H1 (cell line): ENCODE results near the gene ZNF674. TPM values are rescaled to one million over a fixed set of nuclear protein-coding genes. Genes with fewer than 3 reads are reported as not detected.

Experiments used
- CTCF ChIA-PET: fragments of 300-600 bp; sonication (Branson Sonifier 250); formaldehyde crosslinking; loops from one replicate; lab custom pipeline; 2021; ENCODE audit not compliant: partially characterized antibody; lab: Charles Lee
- POLR2A ChIA-PET: fragments of 300-600 bp; sonication (Branson Sonifier 250); formaldehyde crosslinking; loops from one replicate; lab custom pipeline; 2021; ENCODE audit warnings: inconsistent platforms; ENCODE audit not compliant: partially characterized antibody; lab: Charles Lee
- DNase-seq, 2 experiments: peaks; one replicate each; pipeline versions ENCODE4 v3.0.0 to v3.0.0-alpha.2; 2010 to 2022; ENCODE audit warnings: low spot score in 2 of 2, low read depth in 1 of 2, mixed read lengths in 1 of 2
- FAIRE-seq: peaks from 2 replicates; lab custom pipeline; 2011; peaks lifted over from hg19 to GRCh38; lab: Jason Lieb, UNC
- H2AFZ ChIP-seq: 2 replicates; pipeline ENCODE4 v1.8.1; 2012; ENCODE audit warnings: low read length, inconsistent platforms
- H2AK5ac ChIP-seq: 2 replicates; pipeline ENCODE4 v1.6.1; 2013; ENCODE audit warnings: low read depth, low read length
- H2BK120ac ChIP-seq: replicated peaks from 2 replicates; pipeline ENCODE3; 2013; ENCODE audit warnings: low read depth, low read length, inconsistent platforms
- H2BK12ac ChIP-seq: 2 replicates; pipeline ENCODE4 v1.6.1; 2013; ENCODE audit warnings: low read depth, low read length
- H2BK15ac ChIP-seq: 2 replicates; pipeline ENCODE4 v1.6.1; 2013; ENCODE audit warnings: low read length
- H2BK20ac ChIP-seq: 2 replicates; pipeline ENCODE4 v1.6.1; 2013; ENCODE audit warnings: low read length
- H2BK5ac ChIP-seq: 2 replicates; pipeline ENCODE4 v1.6.1; 2013; ENCODE audit warnings: low read depth, low read length
- H3K14ac ChIP-seq: 2 replicates; pipeline ENCODE4 v1.6.1; 2013; ENCODE audit warnings: inconsistent platforms; ENCODE audit not compliant: insufficient read length
- H3K18ac ChIP-seq: 2 replicates; pipeline ENCODE4 v1.6.1; 2013; ENCODE audit warnings: low read length; ENCODE audit errors: extremely low read depth
- H3K23ac ChIP-seq: 2 replicates; pipeline ENCODE4 v1.6.1; 2013; ENCODE audit warnings: inconsistent platforms; ENCODE audit not compliant: insufficient read length
- H3K23me2 ChIP-seq: 2 replicates; pipeline ENCODE4 v1.6.1; 2013; ENCODE audit warnings: low read depth, low read length
- H3K27ac ChIP-seq: 2 replicates; pipeline ENCODE4 v1.6.1; 2011; ENCODE audit warnings: low read depth, low read length, inconsistent platforms
- H3K27me3 ChIP-seq, 4 experiments: replicated peaks in 1 of 4; 1 replicate in 1 of 4; 2 replicates in 3 of 4; pipeline versions ENCODE4 v1.6.1 to v1.8.1; 2011 to 2013; ENCODE audit warnings: low read length in 3 of 4, mild to moderate bottlenecking in 3 of 4, inconsistent platforms in 2 of 4, mixed read lengths in 2 of 4, moderate library complexity in 1 of 4; ENCODE audit not compliant: control insufficient read depth in 3 of 4, insufficient read depth in 3 of 4; ENCODE audit errors: extremely low read depth in 1 of 4
- H3K36me3 ChIP-seq, 4 experiments: 2 replicates each; pipeline versions ENCODE4 v1.6.1 to v1.8.1; 2011 to 2013; ENCODE audit warnings: mild to moderate bottlenecking in 4 of 4, low read length in 3 of 4, moderate library complexity in 2 of 4, control low read depth in 1 of 4, inconsistent platforms in 1 of 4; ENCODE audit not compliant: insufficient read depth in 4 of 4, control insufficient read depth in 2 of 4
- H3K4ac ChIP-seq: replicated peaks from 2 replicates; pipeline ENCODE3; 2013; ENCODE audit warnings: low read length, low read depth, mixed read lengths, inconsistent platforms; ENCODE audit not compliant: insufficient read length
- H3K4me1 ChIP-seq, 4 experiments: replicated peaks in 1 of 4; 1 replicate in 1 of 4; 2 replicates in 3 of 4; pipeline versions ENCODE4 v1.6.1 to v1.8.1; 2011 to 2013; ENCODE audit warnings: low read length in 3 of 4, inconsistent platforms in 2 of 4, mixed read lengths in 1 of 4; ENCODE audit not compliant: insufficient read depth in 4 of 4, control insufficient read depth in 3 of 4
- H3K4me2 ChIP-seq, 2 experiments: 2 replicates each; pipeline versions ENCODE4 v1.6.1 to v1.8.1; 2011 to 2013; ENCODE audit warnings: low read depth in 2 of 2, low read length in 2 of 2, control low read depth in 1 of 2, inconsistent platforms in 1 of 2, mild to moderate bottlenecking in 1 of 2; ENCODE audit not compliant: insufficient read depth in 1 of 2
- H3K4me3 ChIP-seq, 4 experiments: fragments of 200-600, 300-600 bp in 1 of 4; sonication (generic), shearing (Covaris generic), sonication (Bioruptor Twin) in 1 of 4; 2 replicates each; pipeline versions ENCODE4 v1.5.1 to v1.8.1; 2011 to 2016; ENCODE audit warnings: low read length in 4 of 4, low read depth in 3 of 4, control low read depth in 2 of 4, inconsistent platforms in 2 of 4, mild to moderate bottlenecking in 2 of 4, mixed read lengths in 1 of 4, moderate library complexity in 1 of 4; ENCODE audit not compliant: insufficient read depth in 2 of 4; ENCODE audit errors: extremely low read depth in 1 of 4
- H3K56ac ChIP-seq: replicated peaks from 2 replicates; pipeline ENCODE3; 2013; ENCODE audit warnings: low read depth, mild to moderate bottlenecking, mixed read lengths, low read length, inconsistent platforms; ENCODE audit not compliant: insufficient read length
- H3K79me1 ChIP-seq: 2 replicates; pipeline ENCODE4 v1.6.1; 2013; ENCODE audit warnings: low read depth, low read length, control low read depth
- H3K79me2 ChIP-seq, 2 experiments: 2 replicates each; pipeline versions ENCODE4 v1.6.1 to v1.8.1; 2012 to 2013; ENCODE audit warnings: low read length in 2 of 2, mild to moderate bottlenecking in 2 of 2, inconsistent platforms in 1 of 2; ENCODE audit not compliant: insufficient read depth in 2 of 2, control insufficient read depth in 1 of 2
- H3K9ac ChIP-seq, 4 experiments: replicated peaks in 1 of 4; 1 replicate in 1 of 4; 2 replicates in 3 of 4; pipeline versions ENCODE4 v1.6.1 to v1.8.1; 2011 to 2013; ENCODE audit warnings: low read depth in 3 of 4, low read length in 3 of 4, control low read depth in 2 of 4, mild to moderate bottlenecking in 2 of 4, moderate library complexity in 2 of 4, inconsistent platforms in 1 of 4; ENCODE audit errors: extremely low read depth in 1 of 4
- H3K9me3 ChIP-seq, 2 experiments: 2 replicates each; pipeline versions ENCODE4 v1.6.1 to v1.8.1; 2012 to 2013; ENCODE audit warnings: mild to moderate bottlenecking in 2 of 2, moderate library complexity in 2 of 2, control low read depth in 1 of 2, inconsistent platforms in 1 of 2, low read depth in 1 of 2, low read length in 1 of 2, mixed read lengths in 1 of 2; ENCODE audit not compliant: insufficient read depth in 2 of 2
- H4K20me1 ChIP-seq, 2 experiments: replicated peaks in 1 of 2; 2 replicates each; pipeline versions ENCODE3 to v1.8.1; 2011 to 2013; ENCODE audit warnings: inconsistent platforms in 2 of 2, low read length in 2 of 2, mild to moderate bottlenecking in 1 of 2; ENCODE audit not compliant: insufficient read depth in 2 of 2, control insufficient read depth in 1 of 2
- H4K5ac ChIP-seq: 2 replicates; pipeline ENCODE4 v1.6.1; 2013; ENCODE audit warnings: low read length, low read depth, mixed read lengths, inconsistent platforms; ENCODE audit not compliant: insufficient read length
- H4K8ac ChIP-seq: 2 replicates; pipeline ENCODE4 v1.8.0; 2013; ENCODE audit warnings: mild to moderate bottlenecking, moderate library complexity, low read length, inconsistent platforms; ENCODE audit not compliant: insufficient read depth; ENCODE audit errors: extremely low read depth
- H4K91ac ChIP-seq: replicated peaks from 2 replicates; pipeline ENCODE3; 2013; ENCODE audit warnings: low read length, mixed read lengths, inconsistent platforms; ENCODE audit not compliant: insufficient read length
- KDM1A ChIP-seq: fragments of 200-600, 300-600 bp; sonication (generic); IDR thresholded peaks from 2 replicates; pipeline ENCODE4 v1.7.1; 2016; ENCODE audit warnings: mild to moderate bottlenecking, low read length, borderline replicate concordance
- KDM5A ChIP-seq: fragments of 200-600 bp; IDR thresholded peaks from 2 replicates; pipeline ENCODE4 v1.7.1; 2012; ENCODE audit warnings: mild to moderate bottlenecking, low read length, inconsistent platforms, mixed read lengths
- ZNF274 ChIP-seq: IDR thresholded peaks from 2 replicates; pipeline ENCODE4 v1.7.0; 2012; ENCODE audit warnings: low read length, borderline replicate concordance; ENCODE audit errors: extremely low read depth
- WGBS, 2 experiments: shearing (Covaris generic) in 1 of 2; methylation state at CpG; one replicate each; pipeline versions ENCODE4 v1.1.6 to v1.1.7; 2013 to 2015; ENCODE audit warnings: low lambda C conversion rate in 2 of 2, mixed read lengths in 2 of 2, inconsistent platforms in 1 of 2, low coverage in 1 of 2, missing lambda C conversion rate in 1 of 2; ENCODE audit not compliant: insufficient replicate concordance in 2 of 2, insufficient coverage in 1 of 2, insufficient read length in 1 of 2; ENCODE audit errors: extremely low coverage in 1 of 2, missing lambda C conversion rate in 1 of 2; 5-methylcytosine and 5-hydroxymethylcytosine counted together
- polyA plus RNA-seq, 7 experiments: library from polyadenylated mRNA; depleted of rRNA in 3 of 7; stranded (reverse) in 5 of 7; unstranded in 2 of 7; fragments of >200 nt in 5 of 7; fragments of 200-250 nt in 2 of 7; gene quantifications; 1 replicate in 5 of 7; 2 replicates in 1 of 7; 4 replicates in 1 of 7; pipeline versions ENCODE4 v1.2.1 to v1.2.3, GENCODE V29; 2011 to 2013; ENCODE audit warnings: missing spikeins in 2 of 7, mixed read lengths in 2 of 7
- total RNA-seq: library from RNA; stranded (reverse); fragmentation: NEBNext Ultra II Directional; extraction: Animal tissue kit (Norgen Biotek cat#: 25700); gene quantifications from 2 replicates; pipeline ENCODE4 v1.2.1, GENCODE V29; 2021

Gene ZNF674
- total and polyA plus RNA-seq, 2 of the 8 experiments (the other 6 are each of a cell fraction or from before 2014, with no cell fraction given): 2.0 to 7.4 TPM

GRCh38 chrX:46582325-46582724 lies 37.1 kb upstream of the ZNF674 start:
- CTCF ChIA-PET: no interaction called here
- Histone ChIP-seq H3K23ac (no peak overlapping the region), H4K5ac (no peak overlapping the region), H3K14ac (no peak overlapping the region), H3K56ac (no peak overlapping the region)
- WGBS, 2 experiments: 60% methylated on average over 3 of the region's 3 CpGs; no CpG with 5 or more reads in 1 of the 2 experiments
- TF ChIP-seq ZNF274 (no peak), KDM5A (no peak), KDM1A (no peak)
- TF ChIP-seq, all 59 proteins: peak for 0
- DNase-seq: no peak
- Histone ChIP-seq H2BK15ac (no peak overlapping the region), H3K4ac (no peak overlapping the region), H3K79me1 (no peaks in the 10 kb centered on the region), H4K91ac (no peak overlapping the region), H3K9me3 (no peaks in the 10 kb centered on the region), H2BK12ac (no peak overlapping the region), H2BK20ac (no peak overlapping the region), H2BK120ac (no peak overlapping the region), H3K23me2 (no peaks in the 10 kb centered on the region), H3K79me2 (peaks cover 0 to 57% of the 10 kb centered on the region in 2 experiments; a peak in 2 of 4 replicates), H3K4me3 (0 out of 8 replicates have a peak overlapping the region, but pooled peaks of 1 of the 4 experiments have one; percentile 4), H3K4me2 (peak overlapping the region; percentile 9 to 13; a peak in 1 of 4 replicates), H3K9ac (no peak overlapping the region), H3K27me3 (no peaks in the 10 kb centered on the region), H3K4me1 (peaks cover 0 to 15% (median 2%) of the 10 kb centered on the region in 4 experiments; a peak in 3 of 7 replicates), H2BK5ac (no peak overlapping the region), H4K20me1 (peaks cover 0 to 3% of the 10 kb centered on the region in 2 experiments), H2AK5ac (no peak overlapping the region), H3K27ac (no peak overlapping the region), H3K18ac (no peak overlapping the region), H3K36me3 (no peaks in the 10 kb centered on the region; a peak in 1 of 8 replicates), H2AFZ (no peak overlapping the region), H4K8ac (no peak overlapping the region)
- POLR2A ChIA-PET: interaction anchor here (0.8 kb wide), 1 partner anchor 31 kb away, joined by 4 read pairs; no protein-coding TSS in a partner anchor
- no peak for FAIRE-seq
